Left ventricle myocardium inferior (tissue), 1 donor: ENCODE results near the gene HOXA1. TPM values are rescaled to one million over a fixed set of nuclear protein-coding genes. Genes with fewer than 3 reads are reported as not detected.

ENCODE experiments used
- DNase-seq: peaks from one replicate; pipeline ENCODE4 v3.0.0-alpha.2; 2020
- H3K27ac ChIP-seq: fragments of 200-600 bp; replicated peaks from 2 replicates; pipeline ENCODE4 v1.8.0; 2021
- H3K27me3 ChIP-seq: fragments of 200-600 bp; 2 replicates; pipeline ENCODE4 v1.8.0; 2021; ENCODE audit warnings: low read depth
- H3K36me3 ChIP-seq: fragments of 200-600 bp; 2 replicates; pipeline ENCODE4 v1.8.0; 2021
- H3K4me1 ChIP-seq: fragments of 200-600 bp; 2 replicates; pipeline ENCODE4 v1.8.0; 2021
- H3K4me3 ChIP-seq: fragments of 200-600 bp; 2 replicates; pipeline ENCODE4 v1.8.0; 2021; ENCODE audit warnings: mild to moderate bottlenecking, moderate library complexity
- H3K9me3 ChIP-seq: fragments of 200-600 bp; replicated peaks from 2 replicates; pipeline ENCODE4 v1.8.0; 2021
- CTCF ChIP-seq: fragments of 200-600 bp; IDR thresholded peaks from 2 replicates; pipeline ENCODE4 v1.8.0; 2021; ENCODE audit warnings: antibody characterized with exemption, mild to moderate bottlenecking, borderline replicate concordance
- intact Hi-C: fragments of 100-400 bp; cut with micrococcal nuclease; formaldehyde crosslinking; loops from one replicate; pipeline ENCODE4 v1.11.0; 2022
- total RNA-seq: library from RNA; stranded (reverse); fragmentation: NEBNext Ultra II Directional; extraction: Animal tissue kit (Norgen Biotek cat#: 25700); gene quantifications from one replicate; pipeline ENCODE4 v1.2.1, GENCODE V29; 2021
- donor health status: DM: no; HTN: yes; CAD: no; lungs with severe emphysema.

HOXA1 gene
- total RNA-seq, 1 donor from 2014 or later: not detected

- Histone ChIP-seq H3K27ac (no peak overlapping the region), H3K4me3 (no peak overlapping the region), H3K9me3 (no peaks in the 10 kb centered on the region), H3K27me3 (peaks cover 100% of the 10 kb centered on the region), H3K36me3 (no peaks in the 10 kb centered on the region), H3K4me1 (peaks cover 37% of the 10 kb centered on the region)
- no peak for TF ChIP-seq CTCF
- intact Hi-C loops: no loop called here
- no peak for DNase-seq
Observed at GRCh38 chr7:27140126-27140857, 44.5 kb upstream of the HOXA1 start.

GRCh38 chr7:27139334-27140125 is 43.7 kb upstream of the HOXA1 start:
- intact Hi-C loops: no loop called here
- Histone ChIP-seq H3K27ac (no peak overlapping the region), H3K9me3 (no peaks in the 10 kb centered on the region), H3K4me3 (no peak overlapping the region), H3K4me1 (peaks cover 30% of the 10 kb centered on the region), H3K36me3 (no peaks in the 10 kb centered on the region), H3K27me3 (peaks cover 100% of the 10 kb centered on the region)
- no peak for TF ChIP-seq CTCF
- no peak for DNase-seq

- H3K27me3 ChIP-seq: peaks cover 100% of the 10 kb centered on the region
- intact Hi-C loops: no loop called here
- no peak for DNase-seq
- no peaks in the 10 kb centered on the region for H3K36me3 ChIP-seq
- H3K4me1 ChIP-seq: peaks cover 27% of the 10 kb centered on the region
- TF ChIP-seq CTCF: no peak
- no peak overlapping the region for H3K4me3 ChIP-seq
- no peaks in the 10 kb centered on the region for H3K9me3 ChIP-seq
- H3K27ac ChIP-seq: no peak overlapping the region
Observed at GRCh38 chr7:27138985-27139333, 43.2 kb upstream of the HOXA1 start.

- H3K27me3 ChIP-seq: peaks cover 100% of the 10 kb centered on the region
Observed at GRCh38 chr7:27138472-27138871, 42.7 kb upstream of the HOXA1 start.

More at GRCh38 chr7:27138472-27138871, 42.7 kb upstream of the HOXA1 start:
- H3K9me3 ChIP-seq: no peaks in the 10 kb centered on the region
- no peak overlapping the region for H3K27ac ChIP-seq
- H3K4me1 ChIP-seq: peaks cover 23% of the 10 kb centered on the region
- H3K4me3 ChIP-seq: no peak overlapping the region
- H3K36me3 ChIP-seq: no peaks in the 10 kb centered on the region
- DNase-seq: no peak
- no peak for TF ChIP-seq CTCF
- intact Hi-C loops: no loop called here
